Measurements from ENCODE around the gene GARNL3.

GARNL3 gene

GRCh38 chr9:127399736-127400269 is 135.2 kb downstream of the GARNL3 start:
- Histone ChIP-seq H3K9me2 (ENCODE audit: low read depth, low read length) (no peaks in the 10 kb centered on the region), H3K36me3 (ENCODE audit: insufficient read depth, low read length) (no peaks in the 10 kb centered on the region), H3F3A (ENCODE audit: insufficient read depth, low read length) (no peaks in the 10 kb centered on the region), H3K27ac (ENCODE audit: low read depth, low read length, poor library complexity, severe bottlenecking) (no peak overlapping the region), H3K27me3 (ENCODE audit: insufficient read depth, low read length) (no peaks in the 10 kb centered on the region), H3K9me3 (ENCODE audit: low read length) (no peaks in the 10 kb centered on the region), H2AFZ (ENCODE audit: low read length) (no peak overlapping the region), H3K4me2 (ENCODE audit: low read length) (no peak overlapping the region), H3K4me1 (ENCODE audit: insufficient read depth, low read length, severe bottlenecking) (peaks cover 18% of the 10 kb centered on the region), H3K9ac (ENCODE audit: low read length) (no peak overlapping the region), H4K20me1 (ENCODE audit: insufficient read depth, low read length) (no peaks in the 10 kb centered on the region), H3K4me3 (ENCODE audit: low read depth, low read length, poor library complexity, severe bottlenecking) (no peak overlapping the region), H3K79me2 (ENCODE audit: insufficient read depth, low read length) (no peaks in the 10 kb centered on the region)
- TF ChIP-seq CTCF (IDR thresholded peaks at IDR 0.05; ENCODE audit: low read length) (no peak), EZH2 (IDR thresholded peaks at IDR 0.05; ENCODE audit: borderline replicate concordance, low read length) (no peak)

GRCh38 chr9:127402401-127403090 is 138.0 kb downstream of the GARNL3 start:
- Histone ChIP-seq H3K4me2 (ENCODE audit: low read length) (no peak overlapping the region), H3F3A (ENCODE audit: insufficient read depth, low read length) (no peaks in the 10 kb centered on the region), H3K9me2 (ENCODE audit: low read depth, low read length) (no peaks in the 10 kb centered on the region), H3K9me3 (ENCODE audit: low read length) (no peaks in the 10 kb centered on the region), H4K20me1 (ENCODE audit: insufficient read depth, low read length) (no peaks in the 10 kb centered on the region), H3K4me3 (ENCODE audit: low read depth, low read length, poor library complexity, severe bottlenecking) (no peak overlapping the region), H3K79me2 (ENCODE audit: insufficient read depth, low read length) (no peaks in the 10 kb centered on the region), H3K27ac (ENCODE audit: low read depth, low read length, poor library complexity, severe bottlenecking) (no peak overlapping the region), H3K27me3 (ENCODE audit: insufficient read depth, low read length) (no peaks in the 10 kb centered on the region), H3K4me1 (ENCODE audit: insufficient read depth, low read length, severe bottlenecking) (peaks cover 10% of the 10 kb centered on the region), H3K9ac (ENCODE audit: low read length) (no peak overlapping the region), H3K36me3 (ENCODE audit: insufficient read depth, low read length) (no peaks in the 10 kb centered on the region), H2AFZ (ENCODE audit: low read length) (no peak overlapping the region)
- TF ChIP-seq CTCF (IDR thresholded peaks at IDR 0.05; ENCODE audit: low read length) (no peak), EZH2 (IDR thresholded peaks at IDR 0.05; ENCODE audit: borderline replicate concordance, low read length) (no peak)

GRCh38 chr9:127403507-127404192 is 139.1 kb downstream of the GARNL3 start:
- Histone ChIP-seq H3K27ac (ENCODE audit: low read depth, low read length, poor library complexity, severe bottlenecking) (no peak overlapping the region), H3F3A (ENCODE audit: insufficient read depth, low read length) (no peaks in the 10 kb centered on the region), H3K27me3 (ENCODE audit: insufficient read depth, low read length) (no peaks in the 10 kb centered on the region), H3K79me2 (ENCODE audit: insufficient read depth, low read length) (no peaks in the 10 kb centered on the region), H3K4me1 (ENCODE audit: insufficient read depth, low read length, severe bottlenecking) (no peaks in the 10 kb centered on the region), H4K20me1 (ENCODE audit: insufficient read depth, low read length) (no peaks in the 10 kb centered on the region), H3K9me2 (ENCODE audit: low read depth, low read length) (no peaks in the 10 kb centered on the region), H2AFZ (ENCODE audit: low read length) (no peak overlapping the region), H3K9ac (ENCODE audit: low read length) (no peak overlapping the region), H3K4me2 (ENCODE audit: low read length) (no peak overlapping the region), H3K9me3 (ENCODE audit: low read length) (no peaks in the 10 kb centered on the region), H3K36me3 (ENCODE audit: insufficient read depth, low read length) (no peaks in the 10 kb centered on the region), H3K4me3 (ENCODE audit: low read depth, low read length, poor library complexity, severe bottlenecking) (no peak overlapping the region)
- TF ChIP-seq EZH2 (IDR thresholded peaks at IDR 0.05; ENCODE audit: borderline replicate concordance, low read length) (no peak), CTCF (IDR thresholded peaks at IDR 0.05; ENCODE audit: low read length) (no peak)

All from OCI-LY1 (cell line).